ENCODE measurements around the gene NCBP2.

NCBP2 gene

GRCh38 chr3:196942226-196942914 is at the start of gene NCBP2:
Gene NCBP2, minus strand, starts transcription at chr3:196942528. Its CDS starts 25 bp downstream, at chr3:196942503.
- DNase-seq (ENCODE audit: low spot score) = peak; percentile 96

- DNase-seq (ENCODE audit: low spot score) = no peak
Observed at GRCh38 chr3:196991581-196992460, 49.5 kb upstream of the NCBP2 start.

GRCh38 chr3:196990601-196991007 is 48.3 kb upstream of the NCBP2 start:
- DNase-seq (ENCODE audit: low spot score) = no peak

GRCh38 chr3:196989721-196990262 is 47.5 kb upstream of the NCBP2 start:
- no peak for DNase-seq (ENCODE audit: low spot score)

- DNase-seq (ENCODE audit: low spot score) = peak; percentile 79
Observed at GRCh38 chr3:196988241-196989029, 46.1 kb upstream of the NCBP2 start.

- no peak for DNase-seq (ENCODE audit: low spot score)
Observed at GRCh38 chr3:196987022-196987421, 44.7 kb upstream of the NCBP2 start.

GRCh38 chr3:196985954-196986885 is 43.9 kb upstream of the NCBP2 start:
- DNase-seq (ENCODE audit: low spot score) = no peak

GRCh38 chr3:196985298-196985697 is 43.0 kb upstream of the NCBP2 start:
- no peak for DNase-seq (ENCODE audit: low spot score)

GRCh38 chr3:196983186-196983585 is 40.9 kb upstream of the NCBP2 start:
- DNase-seq (ENCODE audit: low spot score) = no peak

GRCh38 chr3:196981657-196982056 is 39.3 kb upstream of the NCBP2 start:
- DNase-seq (ENCODE audit: low spot score) = no peak

GRCh38 chr3:196979545-196979944 is 37.2 kb upstream of the NCBP2 start:
- no peak for DNase-seq (ENCODE audit: low spot score)

GRCh38 chr3:196976941-196977340 is 34.6 kb upstream of the NCBP2 start:
- DNase-seq (ENCODE audit: low spot score) = no peak

- DNase-seq (ENCODE audit: low spot score) = no peak
Observed at GRCh38 chr3:196975349-196975748, 33.0 kb upstream of the NCBP2 start.

- DNase-seq (ENCODE audit: low spot score) = no peak
Observed at GRCh38 chr3:196974661-196975060, 32.3 kb upstream of the NCBP2 start.

- DNase-seq (ENCODE audit: low spot score) = no peak
Observed at GRCh38 chr3:196971094-196971698, 28.9 kb upstream of the NCBP2 start.

GRCh38 chr3:196970547-196971093 is 28.3 kb upstream of the NCBP2 start:
- DNase-seq (ENCODE audit: low spot score) = no peak

GRCh38 chr3:196969660-196970546 is 27.6 kb upstream of the NCBP2 start:
- DNase-seq (ENCODE audit: low spot score) = peak; percentile 83

GRCh38 chr3:196969134-196969659 is 26.9 kb upstream of the NCBP2 start:
- no peak for DNase-seq (ENCODE audit: low spot score)
